ENCODE results near the gene C14orf180. TPM values are rescaled to one million over a fixed set of nuclear protein-coding genes. Genes with fewer than 3 reads are reported as not detected.

C14orf180 gene
- polyA plus RNA-seq, 2 of the 4 experiments (the other 2 are of a cell fraction) = not detected

DNA sequence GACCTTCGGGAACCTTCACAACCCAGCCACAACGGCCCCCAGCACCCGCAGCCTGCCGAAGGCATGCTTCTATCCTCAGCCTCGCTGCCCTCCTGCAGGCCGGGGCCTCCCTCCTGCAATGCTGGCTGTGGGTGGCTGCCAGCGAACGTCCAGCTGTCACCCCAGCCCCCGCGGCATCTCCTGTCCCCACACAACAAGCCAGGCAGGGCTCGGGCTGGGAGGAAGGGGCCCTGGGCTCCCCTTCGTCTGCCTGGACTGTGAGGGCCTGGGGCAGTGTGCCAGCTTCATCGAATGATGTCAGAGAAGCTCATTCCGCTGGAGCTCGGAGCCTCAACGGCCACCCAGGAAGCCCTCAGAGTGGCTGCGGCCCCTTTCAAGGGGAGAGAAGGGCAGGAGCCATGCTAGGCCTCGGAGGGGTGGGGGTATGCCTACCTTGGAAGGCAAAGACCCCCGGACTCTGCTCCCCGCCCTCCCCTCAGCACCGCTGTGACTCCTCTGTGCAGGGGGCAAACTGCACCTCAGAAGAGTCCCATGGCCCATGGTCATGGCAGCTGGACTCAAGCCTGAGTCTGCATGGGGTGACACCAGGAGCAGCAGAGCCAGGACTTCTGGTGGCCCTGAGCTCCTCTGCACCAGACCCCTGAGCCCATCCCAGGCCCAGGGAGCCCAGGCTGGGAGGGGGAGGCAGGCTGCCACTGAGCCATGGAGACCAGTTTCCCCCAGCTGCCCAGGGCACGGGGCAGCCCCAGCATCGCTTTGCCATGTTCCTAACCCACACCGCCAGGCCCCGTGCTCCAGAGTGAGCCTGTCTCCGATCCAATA lies 24.7 kb upstream of the C14orf180 start:
- CTCF ChIA-PET = interaction anchor here (1.0 to 3.9 kb wide), 7 partner anchors 8 to 477 kb away, joined by 3 to 32 read pairs (median 4); no protein-coding TSS in a partner anchor
- DNase-seq (ENCODE audit: low read depth in 1 of 2, low spot score in 1 of 2) (no peak), ATAC-seq (no peak), FAIRE-seq (no peak)
- no peaks in the 10 kb centered on the region for H3K9me3 ChIP-seq
- H3K4me2 ChIP-seq = no peak overlapping the region
- WGBS (ENCODE audit: missing lambda C conversion rate) = 45% methylated on average over 20 of the region's 26 CpGs
- H3K27ac ChIP-seq = no peak overlapping the region
- no peaks in the 10 kb centered on the region for H3K4me1 ChIP-seq
- POLR2A ChIA-PET = interaction anchor here (1.4 kb wide), 1 partner anchor 9 kb away, joined by 3 read pairs; no protein-coding TSS in a partner anchor
- no peak overlapping the region for H3K4me3 ChIP-seq
- TF ChIP-seq, protein P1, sequence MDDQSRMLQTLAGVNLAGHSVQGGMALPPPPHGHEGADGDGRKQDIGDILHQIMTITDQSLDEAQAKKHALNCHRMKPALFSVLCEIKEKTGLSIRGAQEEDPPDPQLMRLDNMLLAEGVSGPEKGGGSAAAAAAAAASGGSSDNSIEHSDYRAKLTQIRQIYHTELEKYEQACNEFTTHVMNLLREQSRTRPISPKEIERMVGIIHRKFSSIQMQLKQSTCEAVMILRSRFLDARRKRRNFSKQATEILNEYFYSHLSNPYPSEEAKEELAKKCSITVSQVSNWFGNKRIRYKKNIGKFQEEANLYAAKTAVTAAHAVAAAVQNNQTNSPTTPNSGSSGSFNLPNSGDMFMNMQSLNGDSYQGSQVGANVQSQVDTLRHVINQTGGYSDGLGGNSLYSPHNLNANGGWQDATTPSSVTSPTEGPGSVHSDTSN (IDR thresholded peaks at IDR 0.05) = no peak
- no peak for TF ChIP-seq GATA3 (IDR thresholded peaks at IDR 0.05; ENCODE audit: borderline replicate concordance)
- no peak for TF ChIP-seq USF2 (IDR thresholded peaks at IDR 0.05)
- TF ChIP-seq JUN (IDR thresholded peaks at IDR 0.05) = no peak
- TF ChIP-seq, protein P2, sequence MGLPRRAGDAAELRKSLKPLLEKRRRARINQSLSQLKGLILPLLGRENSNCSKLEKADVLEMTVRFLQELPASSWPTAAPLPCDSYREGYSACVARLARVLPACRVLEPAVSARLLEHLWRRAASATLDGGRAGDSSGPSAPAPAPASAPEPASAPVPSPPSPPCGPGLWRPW (IDR thresholded peaks at IDR 0.05) = no peak
- no peak for TF ChIP-seq RAD21 (conservative IDR thresholded peaks at IDR 0.05 in 1 of 2, IDR thresholded peaks at IDR 0.05 in 1 of 2)
- TF ChIP-seq MYC (IDR thresholded peaks at IDR 0.05; ENCODE audit: borderline replicate concordance, low read length) = no peak
- TF ChIP-seq EP300 (IDR thresholded peaks at IDR 0.05) = no peak
- no peak for TF ChIP-seq RCOR1 (IDR thresholded peaks at IDR 0.05; ENCODE audit: low read depth, low read length)
- no peak for TF ChIP-seq E2F6 (IDR thresholded peaks at IDR 0.05; ENCODE audit: borderline replicate concordance, low read depth)
- no peak for TF ChIP-seq MAZ (IDR thresholded peaks at IDR 0.05; ENCODE audit: borderline replicate concordance, low read depth, low read length)
- no peak for TF ChIP-seq FOSB (CRISPR knock-in tag; IDR thresholded peaks at IDR 0.05)

- DNase-seq (ENCODE audit: low read depth in 1 of 2, low spot score in 1 of 2) (no peak), ATAC-seq (no peak), FAIRE-seq (no peak)
- no peak for TF ChIP-seq MYC (IDR thresholded peaks at IDR 0.05; ENCODE audit: borderline replicate concordance, low read length)
- TF ChIP-seq ATOH8 (CRISPR knock-in tag; IDR thresholded peaks at IDR 0.05; ENCODE audit: low read depth) = no peak
- no peak for TF ChIP-seq REST (IDR thresholded peaks at IDR 0.05)
- TF ChIP-seq HOXA7 (CRISPR knock-in tag; IDR thresholded peaks at IDR 0.05) = no peak
- TF ChIP-seq, protein P1 (IDR thresholded peaks at IDR 0.05) = no peak
- TF ChIP-seq FOXS1 (CRISPR knock-in tag; IDR thresholded peaks at IDR 0.05) = no peak
- no peak for TF ChIP-seq NR3C1 (IDR thresholded peaks at IDR 0.05)
- TF ChIP-seq ZSCAN20 (CRISPR knock-in tag; IDR thresholded peaks at IDR 0.05) = no peak
- no peak for TF ChIP-seq JUN (IDR thresholded peaks at IDR 0.05)
- TF ChIP-seq CHD2 (IDR thresholded peaks at IDR 0.05; ENCODE audit: low read length, partially characterized antibody) = no peak
- no peak for TF ChIP-seq FOSL2 (IDR thresholded peaks at IDR 0.05)
- TF ChIP-seq FOSL2 (CRISPR knock-in tag; IDR thresholded peaks at IDR 0.05) = no peak
- no peak for TF ChIP-seq FOSB (CRISPR knock-in tag; IDR thresholded peaks at IDR 0.05)
- no peak for TF ChIP-seq CBX2 (IDR thresholded peaks at IDR 0.05; ENCODE audit: borderline replicate concordance, low read depth)
- no peak for TF ChIP-seq HOXB13 (CRISPR knock-in tag; IDR thresholded peaks at IDR 0.05; ENCODE audit: low read depth)
- TF ChIP-seq GATA3 (IDR thresholded peaks at IDR 0.05; ENCODE audit: borderline replicate concordance) = no peak
- TF ChIP-seq BHLHE40 (IDR thresholded peaks at IDR 0.05; ENCODE audit: low read depth, low read length) = no peak
- no peak for TF ChIP-seq RFX5 (IDR thresholded peaks at IDR 0.05)
- Histone ChIP-seq H3K4me1 (no peaks in the 10 kb centered on the region), H3K9me3 (no peaks in the 10 kb centered on the region), H3K4me3 (no peak overlapping the region), H3K27ac (no peak overlapping the region), H3K4me2 (no peak overlapping the region)
- ChIA-PET CTCF (interaction anchor here (1.2 to 3.9 kb wide), 6 partner anchors 9 to 478 kb away, joined by 3 to 32 read pairs (median 4); no protein-coding TSS in a partner anchor), POLR2A (no interaction called here)
- WGBS (ENCODE audit: missing lambda C conversion rate) = 57% methylated on average over 11 of the region's 11 CpGs
These were observed 23.9 kb upstream of the C14orf180 start for GRCh38 chr14:104555430-104556255.
